HG03520 (cell line): Measurements from ENCODE around the gene SOAT2.
"Not testable (repeated sequence)": the region's sequence is repeated elsewhere in the genome, so short reads cannot be mapped to it uniquely, and the experiment has no call there.

Source experiments
- ATAC-seq: cut with Tn5 transposase; IDR thresholded peaks from one replicate; pipeline ENCODE4 v1.9.1; 2021; ENCODE audit warnings: mild to moderate bottlenecking, moderate library complexity; ENCODE audit not compliant: unreplicated experiment

Gene SOAT2

DNA sequence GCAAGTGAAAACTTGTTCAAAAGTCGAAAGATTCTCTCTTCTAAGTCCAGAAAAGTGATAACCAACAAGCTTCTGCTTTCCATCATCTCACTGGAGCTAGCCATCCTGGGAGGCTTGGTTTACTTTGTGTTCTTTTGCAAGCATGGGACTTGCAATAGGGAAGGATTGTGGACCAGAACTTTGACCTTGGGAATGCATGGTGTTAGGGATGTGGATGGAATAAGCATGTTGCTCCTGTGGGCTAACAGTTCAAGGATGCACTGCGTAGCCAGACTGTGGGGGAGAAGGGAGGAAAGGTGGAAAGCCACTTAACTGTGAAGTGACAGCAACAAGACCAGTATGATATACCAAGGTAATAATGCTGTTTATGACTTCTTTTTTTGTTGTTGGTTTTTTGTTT lies 28.6 kb downstream of the SOAT2 start:
- ATAC-seq: no peak

DNA sequence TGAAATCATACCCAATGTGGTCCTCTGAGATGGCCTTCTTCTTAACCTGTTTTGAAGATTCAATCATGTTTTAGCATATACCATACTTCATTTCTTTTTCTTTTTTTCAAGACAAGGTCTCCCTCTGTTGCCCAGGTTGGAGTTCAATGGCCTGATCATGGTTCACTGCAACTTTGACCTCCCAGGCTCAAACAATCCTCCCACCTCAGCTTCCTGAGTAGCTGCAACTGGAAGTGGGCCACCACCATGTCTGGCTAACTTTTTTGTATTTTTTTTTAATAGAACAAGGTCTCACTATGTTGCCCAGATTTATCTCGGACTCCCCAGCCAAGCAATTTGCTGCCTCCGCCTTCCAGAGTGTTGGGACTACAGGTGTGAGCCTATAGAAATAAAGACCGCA lies 30.4 kb downstream of the SOAT2 start:
- no peak for ATAC-seq

DNA sequence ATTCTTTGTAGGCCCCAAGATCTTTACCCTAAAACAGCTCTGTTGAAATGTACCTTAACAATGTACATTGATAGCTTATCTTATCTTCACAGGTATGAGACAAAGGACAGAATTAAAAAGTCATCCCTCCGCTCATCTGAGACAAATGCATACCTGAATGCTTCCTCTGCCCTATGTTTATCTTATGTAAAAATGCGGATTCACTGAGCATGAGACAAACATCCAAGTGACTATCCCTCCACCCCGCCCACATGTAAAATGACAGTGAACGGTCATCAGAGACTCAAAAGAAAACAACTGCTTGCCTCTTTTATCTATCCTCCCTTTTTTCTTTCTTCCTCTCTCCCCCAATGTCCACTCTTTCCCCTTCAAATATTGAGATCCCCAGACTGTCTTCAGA lies 40.1 kb downstream of the SOAT2 start:
- ATAC-seq: no peak

DNA sequence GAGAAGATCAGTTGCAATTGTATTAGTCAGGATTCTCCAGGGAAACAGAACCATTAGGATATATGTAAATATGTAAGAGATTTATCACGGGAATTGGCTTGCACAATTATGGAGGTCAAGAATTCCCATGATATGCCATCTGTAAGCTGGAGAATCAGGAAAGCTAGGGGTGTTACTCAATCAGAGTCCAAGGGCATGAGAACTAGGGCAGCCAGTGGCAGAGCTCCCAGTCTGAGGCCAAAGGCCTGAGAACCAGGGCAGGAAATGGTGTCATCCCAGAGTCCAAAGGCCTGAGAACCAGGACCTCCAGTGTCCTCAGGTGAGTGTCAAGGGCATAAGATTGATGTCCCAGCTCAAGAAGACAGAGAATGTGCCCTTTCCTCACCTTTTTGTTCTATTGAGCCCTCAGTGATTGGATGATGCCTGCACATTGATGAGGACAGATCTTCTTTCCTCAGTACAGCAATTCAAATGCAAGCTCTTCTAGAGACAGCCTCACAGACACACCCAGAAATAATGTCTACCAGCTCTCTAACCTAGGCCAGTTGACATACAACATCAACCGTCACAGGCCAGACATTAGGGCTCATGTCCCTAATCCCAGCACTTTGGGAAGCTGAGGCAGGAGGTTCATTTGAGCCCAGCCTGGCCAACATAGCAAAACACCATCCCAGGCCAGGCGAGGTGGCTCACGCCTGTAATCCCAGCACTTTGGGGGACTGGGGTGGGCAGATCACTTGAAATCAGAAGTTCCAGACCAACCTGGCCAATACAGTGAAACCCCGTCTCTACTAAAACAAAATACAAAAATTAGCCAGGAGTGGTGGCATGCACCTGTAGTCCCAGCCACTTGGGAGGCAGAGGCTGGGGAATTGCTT lies 42.3 kb downstream of the SOAT2 start:
- ATAC-seq: no peak

DNA sequence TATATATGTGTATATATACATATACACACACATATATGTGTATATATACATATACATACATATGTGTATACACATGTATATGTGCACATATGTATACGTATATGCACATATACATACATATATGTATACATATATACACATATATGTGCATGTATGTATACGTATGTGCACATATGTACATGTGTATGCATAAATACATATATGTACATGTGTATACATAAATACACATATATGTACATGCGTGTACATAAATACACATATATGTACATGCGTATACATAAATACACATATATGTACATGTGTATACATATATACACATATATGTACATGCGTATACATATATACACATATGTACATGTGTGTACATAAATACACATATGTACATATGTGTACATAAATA lies 43.9 kb downstream of the SOAT2 start:
- no peak for ATAC-seq

DNA sequence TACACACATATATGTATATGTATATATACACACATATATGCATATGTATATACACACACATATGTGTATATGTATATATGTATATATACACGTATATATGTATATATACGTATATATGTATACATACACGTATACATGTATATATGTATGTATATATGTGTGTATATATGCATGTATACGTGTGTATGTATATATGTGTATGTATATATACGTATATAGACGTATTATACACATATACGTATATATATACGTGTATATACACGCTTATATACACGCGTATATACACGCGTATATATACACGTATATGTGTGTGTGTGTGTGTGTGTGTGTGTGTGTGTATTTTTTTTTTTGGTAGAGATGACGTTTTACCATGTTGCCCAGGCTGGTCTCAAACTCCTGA lies 44.4 kb downstream of the SOAT2 start:
- ATAC-seq: no peak

DNA sequence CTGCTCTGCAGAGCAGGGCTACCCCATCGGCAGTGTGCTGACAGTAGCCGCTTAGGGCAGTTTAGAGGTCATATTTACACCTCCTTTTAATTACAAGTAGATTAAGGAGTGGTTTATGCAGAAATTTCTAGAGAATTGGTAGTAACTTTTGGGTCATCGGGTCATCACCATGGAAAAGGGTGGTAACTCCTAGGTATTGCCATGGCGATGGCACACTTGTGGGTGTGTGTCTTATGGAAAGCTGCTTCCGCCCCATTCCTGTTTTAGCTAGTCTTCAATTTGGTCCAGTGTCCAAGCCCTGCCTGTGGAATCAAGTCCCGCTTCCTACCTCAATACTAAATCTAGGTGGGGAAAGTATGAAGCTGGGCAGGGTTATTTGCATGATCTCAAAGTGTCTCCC lies 47.8 kb downstream of the SOAT2 start:
- ATAC-seq: no peak

DNA sequence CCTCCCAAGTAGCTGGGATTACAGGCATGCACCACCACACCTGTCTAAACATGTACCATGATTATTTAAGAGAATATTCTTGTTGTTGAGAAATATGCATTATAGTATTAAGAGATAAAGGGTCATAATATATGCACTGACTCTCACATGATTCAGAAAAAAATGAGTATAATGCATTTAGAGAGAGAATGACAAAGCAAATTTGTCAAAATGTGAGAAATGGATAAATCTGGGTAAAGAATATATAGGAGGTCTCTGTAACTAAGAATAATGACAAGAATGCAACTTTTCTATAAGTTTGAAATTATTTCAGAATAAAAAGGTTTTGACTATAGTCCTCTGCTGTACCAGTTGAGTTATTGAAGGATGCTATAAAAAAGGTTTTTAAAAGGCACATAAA lies 49.1 kb downstream of the SOAT2 start:
- no peak for ATAC-seq

DNA sequence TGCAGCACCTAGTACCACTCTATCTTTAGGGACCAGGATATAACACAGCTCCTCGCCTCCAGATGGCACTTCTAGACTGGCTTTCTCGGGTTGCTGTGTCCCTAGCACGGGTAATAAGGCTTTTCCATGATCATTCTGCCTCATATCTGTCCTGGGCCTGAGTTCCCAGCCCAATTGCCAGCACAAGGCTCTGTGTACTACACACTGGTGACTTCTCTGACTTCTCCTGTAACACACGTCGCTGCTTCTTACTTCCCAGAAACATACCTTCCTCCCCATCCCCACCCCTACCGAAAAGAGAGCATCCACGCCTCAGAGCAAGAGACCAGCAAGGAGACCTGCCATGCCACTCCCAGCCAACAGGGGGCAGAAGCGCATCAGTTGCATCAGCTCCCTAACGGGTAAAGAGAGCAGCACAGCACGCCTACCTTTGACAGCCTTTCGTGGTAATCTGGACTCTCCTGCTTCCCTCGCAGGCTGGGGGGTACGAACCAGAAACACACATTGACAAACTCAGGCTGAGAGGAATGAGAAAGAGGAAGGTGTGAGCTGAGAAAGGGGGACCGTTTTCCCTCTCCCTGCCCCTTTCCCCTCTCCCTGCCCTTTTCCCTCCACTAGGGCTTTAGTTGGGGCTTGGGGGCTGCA lies 56.0 kb downstream of the SOAT2 start:
- peak; percentile 58 for ATAC-seq

DNA sequence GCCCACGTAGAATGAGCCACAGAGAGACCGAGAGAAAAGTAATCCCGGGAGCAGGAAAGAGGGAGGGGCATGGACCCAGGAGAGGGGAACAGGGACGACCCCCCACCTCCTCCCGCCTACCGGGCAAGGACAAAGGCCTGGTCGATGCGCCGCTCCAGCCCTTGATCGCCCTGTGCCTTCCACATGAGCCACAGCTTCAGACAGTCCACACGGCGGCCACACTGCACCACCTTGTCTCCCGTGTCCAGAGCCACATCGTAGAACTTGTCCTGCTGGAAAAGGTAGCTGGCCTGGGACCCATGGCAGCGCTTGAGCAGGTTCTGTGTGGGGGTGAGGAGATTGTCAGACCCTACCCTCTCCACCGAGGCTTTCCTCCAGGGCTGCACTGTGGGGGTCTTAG lies 56.7 kb downstream of the SOAT2 start:
- no peak for ATAC-seq

DNA sequence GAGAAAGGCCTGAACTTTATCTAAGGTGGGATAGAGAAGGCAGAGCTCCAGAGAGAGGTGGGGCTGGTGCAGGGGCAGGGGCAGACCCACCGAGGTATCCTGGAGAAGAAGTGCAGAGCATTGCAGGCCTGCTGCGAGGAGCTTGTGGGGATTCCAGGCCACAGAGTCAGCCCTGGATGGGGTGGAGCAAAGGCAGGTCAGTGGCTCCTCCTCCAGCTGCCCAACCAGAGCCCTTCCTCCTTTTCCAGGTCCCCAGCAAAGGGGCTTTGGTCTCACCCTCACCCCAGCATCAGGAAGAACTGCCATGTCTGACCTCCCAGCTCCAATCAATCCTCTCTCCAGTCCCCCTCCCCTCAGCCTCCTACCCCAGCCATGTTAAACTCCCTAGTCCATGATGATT lies 57.4 kb downstream of the SOAT2 start:
- no peak for ATAC-seq

DNA sequence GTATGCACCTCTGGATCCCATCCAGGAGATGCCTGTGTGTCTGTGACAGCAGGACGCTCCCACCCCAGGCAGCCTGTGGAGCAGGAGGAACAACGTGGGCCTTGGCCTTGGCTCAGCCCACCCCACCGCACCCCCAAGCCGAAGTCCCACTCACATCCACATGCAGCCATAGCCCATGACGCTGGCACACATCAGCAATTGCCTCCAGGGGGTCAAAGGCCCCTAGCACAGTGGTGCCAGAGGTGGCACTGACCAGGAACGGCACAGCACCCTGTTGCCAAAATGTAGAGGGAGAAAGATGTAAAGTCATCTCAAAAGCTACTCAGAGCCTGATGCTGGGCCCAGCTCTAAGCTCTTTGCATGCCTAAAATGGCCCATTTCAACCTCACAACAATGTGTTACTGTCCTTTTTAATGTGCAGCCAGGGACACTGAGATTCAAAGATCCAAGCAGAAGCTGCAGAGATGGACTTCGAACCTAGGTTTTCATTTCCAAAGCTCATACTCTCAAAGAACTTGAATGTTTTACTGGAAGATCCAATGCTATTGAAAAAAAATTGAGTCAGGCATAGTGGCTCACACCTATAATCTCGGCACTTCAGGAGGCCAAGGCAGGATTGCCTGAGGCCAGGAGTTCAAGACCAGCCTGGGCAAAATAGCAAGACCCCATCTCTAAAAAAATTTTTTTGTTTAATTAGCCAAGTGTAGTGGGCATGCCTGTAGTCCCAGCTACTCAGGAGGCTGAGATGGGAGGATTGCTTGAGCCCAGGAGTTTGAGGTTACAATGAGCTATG lies 58.0 kb downstream of the SOAT2 start:
- no peak for ATAC-seq

DNA sequence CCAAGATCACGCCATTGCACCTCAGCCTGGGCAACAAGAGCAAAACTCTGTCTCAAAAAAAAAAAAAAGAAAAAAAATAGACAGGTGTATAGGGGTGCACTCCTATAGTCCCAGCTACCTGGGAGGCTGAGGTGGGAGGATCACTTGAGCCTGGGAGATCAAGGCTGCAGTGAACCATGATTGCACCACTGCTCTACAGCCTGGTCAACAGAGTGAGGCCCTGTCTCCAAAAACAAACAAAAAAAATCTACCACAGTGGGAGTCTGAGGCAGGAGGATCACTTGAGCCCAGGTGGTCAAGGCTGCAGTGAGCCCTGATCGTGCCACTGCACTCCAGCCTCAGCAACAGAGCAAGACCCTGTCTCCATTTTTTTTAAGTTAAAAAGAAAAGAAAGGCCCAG lies 59.7 kb downstream of the SOAT2 start:
- not testable (repeated sequence) for ATAC-seq

DNA sequence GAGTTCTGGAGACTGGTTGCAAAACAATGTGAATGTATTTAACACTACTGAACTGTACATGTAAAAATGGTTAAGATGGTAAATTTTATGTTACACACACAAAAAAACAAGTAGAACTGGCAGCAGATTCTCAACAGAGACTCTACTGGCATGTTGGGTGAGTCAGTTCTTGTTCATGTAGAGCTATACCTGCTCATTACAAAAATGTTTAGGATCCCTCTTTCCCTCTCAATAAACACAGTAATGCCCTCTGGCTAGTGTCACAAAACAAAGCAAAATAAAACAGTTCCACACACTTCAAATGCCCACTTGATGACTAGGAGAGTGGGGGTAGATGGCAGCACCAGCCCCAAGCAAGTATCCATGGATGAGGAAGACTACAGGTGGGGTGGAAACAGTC lies 63.6 kb downstream of the SOAT2 start:
- ATAC-seq: no peak

DNA sequence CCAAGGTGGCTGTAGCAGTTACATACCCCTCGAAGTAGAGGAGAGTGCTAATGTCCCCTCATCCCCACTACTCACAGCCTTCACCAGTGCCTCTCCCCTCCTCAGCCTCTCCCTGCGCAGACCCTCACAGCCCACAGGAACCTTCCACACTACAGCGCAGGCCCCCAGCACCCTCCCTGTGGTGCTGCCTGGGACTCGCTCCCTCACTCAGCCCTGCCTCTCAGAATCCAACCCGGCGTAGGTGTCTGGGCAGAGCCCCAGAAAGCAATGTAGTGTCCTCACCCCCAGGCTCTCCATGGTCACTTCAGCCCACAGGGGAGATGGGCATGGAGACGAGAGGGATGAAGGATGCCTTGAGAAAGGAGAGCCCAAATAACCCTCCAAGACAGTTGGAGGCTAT lies 66.4 kb downstream of the SOAT2 start:
- ATAC-seq: no peak

DNA sequence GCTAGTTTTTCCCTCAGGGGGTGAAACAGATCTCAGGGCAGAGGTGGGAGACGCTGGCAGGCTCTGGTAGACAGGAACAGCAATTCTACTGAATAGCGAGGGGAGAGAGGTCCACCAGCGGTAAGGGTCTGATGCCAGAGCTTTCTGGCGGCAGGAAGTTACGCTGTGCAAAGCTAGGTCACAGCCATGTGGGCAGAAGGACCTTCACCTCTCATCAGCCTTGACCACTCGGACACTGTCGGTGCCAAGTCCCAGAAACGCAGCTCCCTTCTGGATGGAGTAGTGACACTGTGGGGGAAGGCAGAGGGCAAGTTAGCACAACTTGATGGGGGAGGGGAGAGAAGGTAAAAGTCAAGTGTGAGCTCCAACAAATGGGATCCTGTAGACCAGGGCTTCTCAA lies 66.9 kb downstream of the SOAT2 start:
- no peak for ATAC-seq

DNA sequence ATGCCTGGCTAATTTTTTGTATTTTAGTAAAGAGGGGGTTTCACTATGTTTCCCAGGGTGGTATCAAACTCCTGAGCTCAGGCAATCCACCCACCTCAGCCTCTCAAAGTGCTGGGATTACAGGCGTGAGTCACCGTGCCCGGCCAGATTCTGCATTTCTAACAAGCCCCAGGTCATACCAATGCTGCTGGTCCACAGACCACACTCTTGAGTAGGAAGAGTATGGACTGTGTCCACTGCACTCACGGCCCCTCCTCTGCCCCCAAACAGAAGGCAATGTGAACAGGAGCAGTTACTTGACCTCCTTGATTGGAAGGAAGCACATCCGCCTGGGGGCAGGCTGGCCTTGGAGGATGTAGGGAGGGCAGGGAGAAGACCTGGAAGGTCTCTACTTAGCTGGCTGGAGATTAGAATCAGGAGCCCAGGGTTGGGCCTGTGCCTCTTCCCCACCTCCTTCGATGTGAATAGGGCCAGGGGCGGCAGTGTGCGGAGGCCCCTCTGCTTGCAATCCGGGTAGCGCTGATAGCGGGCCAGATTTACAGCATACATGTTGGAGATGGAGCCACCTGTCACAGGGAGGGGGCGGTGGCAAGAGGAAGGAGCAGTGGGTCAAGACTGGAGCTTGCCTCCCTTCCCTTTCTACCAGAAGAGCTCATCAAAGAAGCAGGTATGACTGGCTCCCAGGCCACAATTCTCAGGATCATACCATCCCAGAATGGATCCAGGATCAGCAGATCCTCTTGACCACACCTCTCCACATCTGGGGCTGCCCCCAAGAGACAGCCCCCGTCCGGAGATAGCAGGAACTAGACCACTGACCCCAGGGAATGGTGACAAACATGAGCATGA lies 67.8 kb downstream of the SOAT2 start:
- ATAC-seq: no peak

DNA sequence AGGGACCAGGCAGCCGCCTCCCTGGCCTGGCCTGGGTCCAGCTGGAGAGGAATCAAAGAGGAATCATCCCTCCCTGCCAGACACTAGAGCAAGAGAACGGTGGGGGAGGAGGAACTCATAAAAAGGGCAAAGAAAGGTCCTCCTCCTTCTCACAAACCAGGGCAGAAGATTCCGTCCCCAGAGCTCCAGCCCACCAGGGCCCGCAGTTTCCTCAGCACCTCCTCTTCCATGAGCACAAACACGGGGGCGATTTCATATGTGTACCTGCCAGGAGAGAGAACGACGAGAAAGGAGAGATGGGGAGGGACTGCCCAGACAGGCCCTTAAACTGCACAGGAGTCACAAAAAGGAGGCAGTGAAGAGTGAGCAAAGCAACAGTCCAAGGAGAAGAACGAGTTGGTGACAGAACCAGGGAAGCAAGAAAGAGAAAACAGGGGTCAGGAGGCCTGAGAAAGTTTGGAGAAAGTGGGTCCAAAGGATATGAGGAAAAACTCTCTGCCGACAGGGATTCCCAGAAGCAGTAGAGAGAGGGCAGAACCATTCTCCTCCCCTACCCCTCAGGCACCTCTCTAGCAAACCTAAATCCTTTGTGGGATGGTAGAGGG lies 68.5 kb downstream of the SOAT2 start:
- no peak for ATAC-seq

DNA sequence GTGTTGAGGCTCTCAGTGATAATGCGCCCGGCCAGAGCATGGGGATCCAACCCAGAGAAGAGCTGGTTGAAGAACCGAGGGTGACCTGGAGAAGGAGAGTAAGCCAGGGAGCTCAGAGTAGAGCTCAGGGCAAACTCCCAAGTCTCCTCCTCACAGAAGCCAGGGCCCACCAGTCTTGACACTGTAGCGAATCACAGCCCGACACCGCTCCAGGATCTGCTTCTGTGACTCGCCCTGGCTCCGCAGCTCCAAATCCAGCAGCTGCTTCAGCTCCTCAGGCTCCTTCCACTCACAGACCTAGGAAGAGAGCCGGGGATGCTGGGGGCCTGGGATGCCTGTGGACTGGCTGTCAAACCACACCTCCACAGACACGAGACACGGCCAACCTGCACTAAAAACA lies 69.1 kb downstream of the SOAT2 start:
- no peak for ATAC-seq

DNA sequence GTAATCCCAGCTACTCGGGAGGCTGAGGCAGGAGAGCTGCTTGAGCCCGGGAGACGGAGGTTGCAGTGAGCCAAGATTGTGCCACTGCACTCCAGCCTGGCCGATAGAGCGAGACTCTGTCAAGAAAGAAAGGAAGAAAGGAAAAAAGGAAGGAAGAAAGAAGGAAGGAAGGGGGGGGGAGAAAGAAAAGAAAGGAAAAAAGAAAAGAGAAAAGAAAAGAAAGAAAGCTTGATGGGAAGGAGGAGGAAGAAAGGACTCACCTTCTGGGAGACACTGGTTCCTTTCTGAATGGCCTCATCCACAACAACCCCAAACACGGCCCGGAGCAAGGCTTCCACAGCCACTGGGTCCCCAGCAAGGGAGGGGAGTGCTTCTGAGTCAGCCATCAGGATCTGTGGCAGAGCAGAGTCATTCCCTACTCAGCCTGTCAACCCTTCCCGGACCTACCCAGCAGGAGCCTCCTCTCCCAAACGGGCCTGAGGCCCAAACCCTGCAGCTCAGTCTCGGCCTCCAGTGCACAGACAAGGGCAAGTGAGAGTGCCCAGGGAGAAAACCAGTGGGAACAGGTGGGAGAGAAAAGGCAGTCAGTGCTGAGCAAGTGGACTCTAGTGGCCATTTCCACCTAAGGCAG lies 69.9 kb downstream of the SOAT2 start:
- ATAC-seq: no peak
